ENCODE results near the gene WNT2B. TPM values are rescaled to one million over a fixed set of nuclear protein-coding genes. Genes with fewer than 3 reads are reported as not detected.
A peak's percentile ranks its signal among the peaks of the same experiment; 100 is the strongest.

The WNT2B gene
- total RNA-seq, 1 experiment from 2014 or later, result 0.68 TPM

DNA sequence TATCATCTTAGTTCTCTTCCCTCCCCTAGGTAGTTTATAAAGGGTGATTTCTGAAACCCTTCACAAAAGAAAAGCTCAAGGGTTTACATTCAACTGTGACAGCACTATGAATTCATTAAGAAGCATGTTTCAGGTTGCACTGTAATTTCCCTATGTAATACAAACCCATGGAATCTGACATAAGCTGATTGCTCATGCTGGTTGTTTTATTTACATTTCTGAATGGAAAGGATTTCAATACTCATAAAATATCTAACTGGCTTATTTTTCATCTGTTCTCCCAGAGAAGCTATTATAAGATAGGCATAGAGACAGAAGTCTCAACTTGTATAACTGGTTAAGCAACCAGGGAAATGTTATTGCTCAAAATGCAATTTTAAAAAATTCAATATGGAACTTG is 20.5 kb downstream of the WNT2B start:
- DNase-seq, result no peak
- no peak overlapping the region for H3K27ac ChIP-seq (ENCODE audit: insufficient read length, low read depth, low read length)
- peak overlapping the region; percentile 70 for H3K23ac ChIP-seq (ENCODE audit: insufficient read length, low read depth, low read length)
- H3K27me3 ChIP-seq (ENCODE audit: insufficient read depth, low read length), result no peaks in the 10 kb centered on the region
- H3K4me3 Mint-ChIP-seq, result no peak overlapping the region
- H2BK120ac ChIP-seq (ENCODE audit: low read depth, low read length, poor library complexity, severe bottlenecking), result no peak overlapping the region
- H2BK5ac ChIP-seq (ENCODE audit: insufficient read length, low read length), result no peak overlapping the region
- H4K91ac ChIP-seq (ENCODE audit: insufficient read length, low read depth, low read length), result no peak overlapping the region
- no peaks in the 10 kb centered on the region for H4K20me1 ChIP-seq (ENCODE audit: control insufficient read depth, insufficient read depth, insufficient read length)
- H4K8ac ChIP-seq (replicated peaks; ENCODE audit: insufficient read length, low read depth, low read length), result no peak overlapping the region
- H3K27me3 Mint-ChIP-seq (ENCODE audit: low read depth), result no peaks in the 10 kb centered on the region
- H3K27ac Mint-ChIP-seq, result no peak overlapping the region
- peaks cover 3% of the 10 kb centered on the region; the same call in 1 of the 2 replicates for H3K4me1 ChIP-seq (ENCODE audit: insufficient read depth, low read length)
- peaks cover 27 to 28% of the 10 kb centered on the region in 2 experiments for H3K4me1 Mint-ChIP-seq
- H3K56ac ChIP-seq (ENCODE audit: insufficient read length, low read depth, low read length), result no peak overlapping the region
- H2BK15ac ChIP-seq (ENCODE audit: low read depth, low read length), result no peak overlapping the region
- H3K23me2 ChIP-seq (ENCODE audit: insufficient read length, low read depth, low read length, poor library complexity, severe bottlenecking), result no peaks in the 10 kb centered on the region
- H3K14ac ChIP-seq (ENCODE audit: insufficient read depth, low read length), result no peak overlapping the region
- H3K4ac ChIP-seq (ENCODE audit: low read depth, low read length), result no peak overlapping the region
- H3K9ac ChIP-seq (ENCODE audit: extremely low read depth, insufficient read length, low read length), result no peak overlapping the region
- H2BK12ac ChIP-seq (ENCODE audit: insufficient read length, low read depth, low read length), result no peak overlapping the region
- H3K79me1 ChIP-seq (ENCODE audit: insufficient read depth, low read depth, low read length, poor library complexity, severe bottlenecking), result no peaks in the 10 kb centered on the region
- no peak overlapping the region for H4K5ac ChIP-seq (ENCODE audit: insufficient read length, low read depth, low read length)
- H2AFZ ChIP-seq (ENCODE audit: low read length), result no peak overlapping the region
- H3K4me2 ChIP-seq (ENCODE audit: insufficient read depth, insufficient read length, low read length), result no peak overlapping the region
- H3K9me3 Mint-ChIP-seq, result no peaks in the 10 kb centered on the region
- peaks cover 0 to 7% (median 3%) of the 10 kb centered on the region in 3 experiments; a peak in 2 of 7 replicates for H3K36me3 Mint-ChIP-seq (ENCODE audit: insufficient read depth in 1 of 3, low read depth in 3 of 3)
- TF ChIP-seq, protein P1, sequence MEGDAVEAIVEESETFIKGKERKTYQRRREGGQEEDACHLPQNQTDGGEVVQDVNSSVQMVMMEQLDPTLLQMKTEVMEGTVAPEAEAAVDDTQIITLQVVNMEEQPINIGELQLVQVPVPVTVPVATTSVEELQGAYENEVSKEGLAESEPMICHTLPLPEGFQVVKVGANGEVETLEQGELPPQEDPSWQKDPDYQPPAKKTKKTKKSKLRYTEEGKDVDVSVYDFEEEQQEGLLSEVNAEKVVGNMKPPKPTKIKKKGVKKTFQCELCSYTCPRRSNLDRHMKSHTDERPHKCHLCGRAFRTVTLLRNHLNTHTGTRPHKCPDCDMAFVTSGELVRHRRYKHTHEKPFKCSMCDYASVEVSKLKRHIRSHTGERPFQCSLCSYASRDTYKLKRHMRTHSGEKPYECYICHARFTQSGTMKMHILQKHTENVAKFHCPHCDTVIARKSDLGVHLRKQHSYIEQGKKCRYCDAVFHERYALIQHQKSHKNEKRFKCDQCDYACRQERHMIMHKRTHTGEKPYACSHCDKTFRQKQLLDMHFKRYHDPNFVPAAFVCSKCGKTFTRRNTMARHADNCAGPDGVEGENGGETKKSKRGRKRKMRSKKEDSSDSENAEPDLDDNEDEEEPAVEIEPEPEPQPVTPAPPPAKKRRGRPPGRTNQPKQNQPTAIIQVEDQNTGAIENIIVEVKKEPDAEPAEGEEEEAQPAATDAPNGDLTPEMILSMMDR (conservative IDR thresholded peaks at IDR 0.05), result no peak
- H2BK20ac ChIP-seq (ENCODE audit: low read depth, low read length, poor library complexity, severe bottlenecking), result no peak overlapping the region
- H3K79me2 ChIP-seq (ENCODE audit: insufficient read depth, low read length), result no peaks in the 10 kb centered on the region
- H2AK5ac ChIP-seq (ENCODE audit: insufficient read length, low read length), result no peak overlapping the region
- H3K18ac ChIP-seq (ENCODE audit: insufficient read length, low read depth, low read length), result no peak overlapping the region
- H3T11ph ChIP-seq (ENCODE audit: low read length), result no peak overlapping the region
- H3K9me3 ChIP-seq (ENCODE audit: control insufficient read depth, low read depth, low read length), result no peaks in the 10 kb centered on the region
